ENCODE measurements around the gene ARHGAP6. TPM values are rescaled to one million over a fixed set of nuclear protein-coding genes. Genes with fewer than 3 reads are reported as not detected.

ARHGAP6 gene
- total and polyA plus RNA-seq, 2 donors (not counting 3 experiments of a cell fraction or from before 2014, with no cell fraction given): 0.69 to 0.83 TPM

DNA sequence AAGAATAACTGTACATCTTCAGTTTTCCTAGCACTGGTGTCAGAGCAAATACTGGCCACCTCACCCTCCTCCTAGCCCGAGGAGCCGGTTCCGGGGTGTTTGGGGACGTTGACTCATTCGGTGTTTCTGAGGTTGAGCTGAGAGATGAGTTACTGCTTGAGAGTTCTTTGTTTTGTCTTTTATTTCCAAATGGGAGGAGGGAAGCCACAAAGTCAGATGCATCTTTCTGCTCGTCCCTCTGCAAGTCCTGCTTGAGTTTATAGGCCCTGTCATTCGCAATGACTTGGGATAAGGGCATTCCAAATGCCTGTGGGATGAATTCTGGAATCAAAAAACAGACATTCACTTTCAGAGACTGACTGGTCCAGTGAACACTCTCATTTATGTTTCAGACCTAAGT, 477.1 kb downstream of the ARHGAP6 start:
- Histone ChIP-seq H3K9ac (replicated peaks; ENCODE audit: extremely low read depth, insufficient read depth, low read length) (no peak overlapping the region), H3K9me3 (replicated peaks; ENCODE audit: control insufficient read depth, insufficient read depth, low read length) (no peaks in the 10 kb centered on the region), H3K36me3 (ENCODE audit: control insufficient read depth in 2 of 2, extremely low read depth in 1 of 2, insufficient read depth in 2 of 2, low read length in 2 of 2) (no peaks in the 10 kb centered on the region), H3K79me2 (ENCODE audit: control insufficient read depth, insufficient read depth, low read length) (no peaks in the 10 kb centered on the region), H2AFZ (ENCODE audit: low read depth, low read length) (no peak overlapping the region), H3K27ac (ENCODE audit: insufficient read depth, low read depth, low read length) (no peak overlapping the region), H3K4me1 (ENCODE audit: control insufficient read depth, extremely low read depth, insufficient read depth, low read length) (no peaks in the 10 kb centered on the region), H4K20me1 (replicated peaks; ENCODE audit: control insufficient read depth, extremely low read depth, insufficient read depth, low read length) (no peaks in the 10 kb centered on the region), H3K9me1 (replicated peaks; ENCODE audit: control insufficient read depth, extremely low read depth, insufficient read depth, low read length) (no peaks in the 10 kb centered on the region), H3K27me3 (ENCODE audit: control insufficient read depth in 2 of 2, insufficient read depth in 2 of 2, low read length in 2 of 2) (no peaks in the 10 kb centered on the region), H3K4me2 (ENCODE audit: insufficient read depth, low read length) (no peak overlapping the region), H3K4me3 (replicated peaks in 1 of 3; ENCODE audit: insufficient read depth in 1 of 3, low read depth in 1 of 3, low read length in 3 of 3) (no peak overlapping the region)
- ChIA-PET POLR2A (no interaction called here), CTCF (no interaction called here)
- no peak for TF ChIP-seq EZH2 (IDR thresholded peaks at IDR 0.05; ENCODE audit: borderline replicate concordance, low read depth, low read length, severe bottlenecking)
- TF ChIP-seq JUN (IDR thresholded peaks at IDR 0.05; ENCODE audit: borderline replicate concordance, insufficient read depth, insufficient read length, low read depth): no peak
- TF ChIP-seq POLR2A (IDR thresholded peaks at IDR 0.05; ENCODE audit: low read depth, low read length): no peak
- no peak for TF ChIP-seq POLR2AphosphoS5 (IDR thresholded peaks at IDR 0.05; ENCODE audit: insufficient read depth, low read depth, low read length)
- TF ChIP-seq, protein P1, sequence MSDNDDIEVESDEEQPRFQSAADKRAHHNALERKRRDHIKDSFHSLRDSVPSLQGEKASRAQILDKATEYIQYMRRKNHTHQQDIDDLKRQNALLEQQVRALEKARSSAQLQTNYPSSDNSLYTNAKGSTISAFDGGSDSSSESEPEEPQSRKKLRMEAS (IDR thresholded peaks at IDR 0.05; ENCODE audit: insufficient read depth, insufficient read length): no peak
- no peak for TF ChIP-seq FOS (IDR thresholded peaks at IDR 0.05; ENCODE audit: borderline replicate concordance, insufficient read depth, low read length)
- TF ChIP-seq GATA2 (IDR thresholded peaks at IDR 0.05; ENCODE audit: insufficient read depth, insufficient read length, low read depth, low read length): no peak
- TF ChIP-seq MYC (IDR thresholded peaks at IDR 0.05; ENCODE audit: low read depth, low read length): no peak
- TF ChIP-seq, protein P2, sequence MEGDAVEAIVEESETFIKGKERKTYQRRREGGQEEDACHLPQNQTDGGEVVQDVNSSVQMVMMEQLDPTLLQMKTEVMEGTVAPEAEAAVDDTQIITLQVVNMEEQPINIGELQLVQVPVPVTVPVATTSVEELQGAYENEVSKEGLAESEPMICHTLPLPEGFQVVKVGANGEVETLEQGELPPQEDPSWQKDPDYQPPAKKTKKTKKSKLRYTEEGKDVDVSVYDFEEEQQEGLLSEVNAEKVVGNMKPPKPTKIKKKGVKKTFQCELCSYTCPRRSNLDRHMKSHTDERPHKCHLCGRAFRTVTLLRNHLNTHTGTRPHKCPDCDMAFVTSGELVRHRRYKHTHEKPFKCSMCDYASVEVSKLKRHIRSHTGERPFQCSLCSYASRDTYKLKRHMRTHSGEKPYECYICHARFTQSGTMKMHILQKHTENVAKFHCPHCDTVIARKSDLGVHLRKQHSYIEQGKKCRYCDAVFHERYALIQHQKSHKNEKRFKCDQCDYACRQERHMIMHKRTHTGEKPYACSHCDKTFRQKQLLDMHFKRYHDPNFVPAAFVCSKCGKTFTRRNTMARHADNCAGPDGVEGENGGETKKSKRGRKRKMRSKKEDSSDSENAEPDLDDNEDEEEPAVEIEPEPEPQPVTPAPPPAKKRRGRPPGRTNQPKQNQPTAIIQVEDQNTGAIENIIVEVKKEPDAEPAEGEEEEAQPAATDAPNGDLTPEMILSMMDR (IDR thresholded peaks at IDR 0.05; ENCODE audit: extremely low read depth in 1 of 2, insufficient read depth in 1 of 2, low read depth in 1 of 2, low read length in 2 of 2): no peak
- BruUV-seq (replicated peaks): no TSS peak
- intact Hi-C loops (cut with micrococcal nuclease) (no loop called here), dilution Hi-C loops (cut with MboI; ENCODE audit: extremely low pct_ligation_motif_present, low sequenced_read_pairs) (no loop called here)
- FAIRE-seq (no peak), DNase-seq (ENCODE audit: low read depth, low spot score) (no peak)
